HL-60 (cell line): ENCODE measurements around the gene KRT33A.

Source experiments
- CTCF ChIP-seq: IDR thresholded peaks from one replicate; pipeline ENCODE4 v1.5.1; 2011; ENCODE audit warnings: low read length, control low read depth, inconsistent platforms; ENCODE audit not compliant: insufficient read depth
- GABPA ChIP-seq: IDR thresholded peaks from 2 replicates; pipeline ENCODE4 v1.6.1; 2012; ENCODE audit warnings: low read depth
- POLR2AphosphoS5 ChIP-seq: IDR thresholded peaks from 2 replicates; pipeline ENCODE4 v1.6.1; 2012; ENCODE audit warnings: low read depth
- REST ChIP-seq: IDR thresholded peaks from 2 replicates; pipeline ENCODE4 v1.6.1; 2012; ENCODE audit warnings: low read depth; ENCODE audit not compliant: insufficient replicate concordance
- SPI1 ChIP-seq: IDR thresholded peaks from 2 replicates; pipeline ENCODE4 v1.6.1; 2012; ENCODE audit warnings: low read depth, mild to moderate bottlenecking, borderline replicate concordance

- TF ChIP-seq CTCF, result no peak
- no peak for TF ChIP-seq GABPA
- TF ChIP-seq POLR2AphosphoS5, result no peak
- no peak for TF ChIP-seq REST
- TF ChIP-seq SPI1, result no peak
These were observed 18.4 kb downstream of the KRT33A start for GRCh38 chr17:41332239-41332638.
